Erythroblast (primary cell): ENCODE results near the gene CTAG1B.

Source experiments
- GATA1 ChIP-seq: IDR thresholded peaks from 2 replicates; pipeline ENCODE4 v1.6.1; 2011; ENCODE audit warnings: low read depth, mild to moderate bottlenecking, control low read depth, low read length, moderate library complexity
- POLR2A ChIP-seq: IDR thresholded peaks from 2 replicates; pipeline ENCODE4 v1.6.1; 2011; ENCODE audit warnings: mild to moderate bottlenecking, low read length

DNA sequence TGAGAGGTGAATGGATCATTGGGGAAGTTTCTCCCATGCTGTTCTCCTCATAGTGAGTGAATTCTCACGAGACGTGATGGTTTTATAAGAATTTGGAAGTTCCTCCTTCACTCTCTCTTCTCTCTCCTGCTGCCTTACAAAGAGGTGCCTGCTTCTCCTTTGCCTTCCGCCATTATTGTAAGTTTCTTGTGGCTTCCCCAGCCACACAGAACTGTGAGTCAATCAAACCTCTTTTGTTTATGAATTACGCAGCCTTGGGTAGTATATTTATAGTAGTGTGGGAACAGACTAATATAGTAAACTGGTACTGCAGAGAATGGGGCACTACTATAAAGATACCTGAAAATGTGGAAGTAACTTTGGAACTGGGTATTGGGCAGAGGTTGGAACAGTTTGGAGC, 42.1 kb upstream of the CTAG1B start:
- TF ChIP-seq POLR2A (no peak), GATA1 (no peak)
